CD8-positive, alpha-beta memory T cell (primary cell): ENCODE measurements around the gene EPHA6. TPM values are rescaled to one million over a fixed set of nuclear protein-coding genes. Genes with fewer than 3 reads are reported as not detected.
"Not testable (repeated sequence)": the region's sequence is repeated elsewhere in the genome, so short reads cannot be mapped to it uniquely, and the experiment has no call there.

Experiments
- CTCF ChIA-PET: fragments of 350-600 bp; sonication (Branson Sonifier 250); formaldehyde crosslinking; loops from one replicate; lab custom pipeline; 2021; ENCODE audit warnings: antibody characterized with exemption; lab: Charles Lee
- POLR2A ChIA-PET: fragments of 350-600 bp; sonication (Branson Sonifier 250); formaldehyde crosslinking; loops from one replicate; lab custom pipeline; 2021; ENCODE audit warnings: antibody characterized with exemption; lab: Charles Lee
- DNase-seq, 5 donors: peaks; one replicate each; pipeline versions ENCODE4 v3.0.0 to v3.0.0-alpha.2; 2020 to 2022; ENCODE audit warnings: mixed read lengths in 1 of 5
- H3K27ac ChIP-seq: one replicate; pipeline ENCODE4 v1.7.0; 2013; ENCODE audit warnings: low read depth, mild to moderate bottlenecking, low read length, moderate library complexity
- H3K27me3 ChIP-seq: 2 replicates; pipeline ENCODE4 v1.7.0; 2013; ENCODE audit warnings: low read length, mild to moderate bottlenecking; ENCODE audit not compliant: insufficient read depth, poor library complexity, severe bottlenecking
- H3K36me3 ChIP-seq: 2 replicates; pipeline ENCODE4 v1.7.0; 2013; ENCODE audit warnings: mild to moderate bottlenecking, low read length, moderate library complexity; ENCODE audit not compliant: insufficient read depth
- H3K4me1 ChIP-seq: 2 replicates; pipeline ENCODE4 v1.7.0; 2013; ENCODE audit warnings: mild to moderate bottlenecking, low read length, moderate library complexity; ENCODE audit not compliant: insufficient read depth
- H3K4me3 ChIP-seq: 2 replicates; pipeline ENCODE4 v1.7.0; 2013; ENCODE audit warnings: mild to moderate bottlenecking, low read length
- H3K9me3 ChIP-seq: 2 replicates; pipeline ENCODE4 v1.7.0; 2013; ENCODE audit warnings: mild to moderate bottlenecking, low read length
- H3K27ac Mint-ChIP-seq, 8 donors: one replicate each; pipeline ENCODE4 v1.8.0; 2020 to 2021; ENCODE audit warnings: mixed read lengths in 8 of 8, mild to moderate bottlenecking in 6 of 8, inconsistent platforms in 3 of 8, moderate library complexity in 3 of 8
- H3K27me3 Mint-ChIP-seq, 2 donors: one replicate each; pipeline ENCODE4 v1.8.0; 2020 to 2021; ENCODE audit warnings: mixed read lengths in 2 of 2, mild to moderate bottlenecking in 1 of 2, moderate library complexity in 1 of 2
- H3K36me3 Mint-ChIP-seq, 3 donors: one replicate each; pipeline ENCODE4 v1.8.0; 2020 to 2021; ENCODE audit warnings: mixed read lengths in 3 of 3, inconsistent platforms in 1 of 3, mild to moderate bottlenecking in 1 of 3
- H3K4me1 Mint-ChIP-seq, 3 donors: one replicate each; pipeline ENCODE4 v1.8.0; 2020 to 2021; ENCODE audit warnings: mixed read lengths in 3 of 3, inconsistent platforms in 1 of 3, mild to moderate bottlenecking in 1 of 3
- H3K4me3 Mint-ChIP-seq, 7 donors: one replicate each; pipeline ENCODE4 v1.8.0; 2020 to 2021; ENCODE audit warnings: mixed read lengths in 7 of 7, mild to moderate bottlenecking in 6 of 7, moderate library complexity in 4 of 7, inconsistent platforms in 2 of 7
- H3K9me3 Mint-ChIP-seq, 5 donors: one replicate each; pipeline ENCODE4 v1.8.0; 2020 to 2022; ENCODE audit warnings: mixed read lengths in 5 of 5, mild to moderate bottlenecking in 3 of 5, moderate library complexity in 2 of 5, inconsistent platforms in 1 of 5
- polyA plus RNA-seq: library from polyadenylated mRNA; unstranded; fragments of 300-500 nt; fragmentation: Illumina TruSeq; gene quantifications from one replicate; pipeline ENCODE4 v1.2.3, GENCODE V29; 2021
- total RNA-seq, 2 experiments: library from RNA; stranded (reverse); gene quantifications; one replicate each; pipeline ENCODE4 v1.2.3, GENCODE V29; 2021

The EPHA6 gene
- total and polyA plus RNA-seq, 3 experiments from 2014 or later: not detected

DNA sequence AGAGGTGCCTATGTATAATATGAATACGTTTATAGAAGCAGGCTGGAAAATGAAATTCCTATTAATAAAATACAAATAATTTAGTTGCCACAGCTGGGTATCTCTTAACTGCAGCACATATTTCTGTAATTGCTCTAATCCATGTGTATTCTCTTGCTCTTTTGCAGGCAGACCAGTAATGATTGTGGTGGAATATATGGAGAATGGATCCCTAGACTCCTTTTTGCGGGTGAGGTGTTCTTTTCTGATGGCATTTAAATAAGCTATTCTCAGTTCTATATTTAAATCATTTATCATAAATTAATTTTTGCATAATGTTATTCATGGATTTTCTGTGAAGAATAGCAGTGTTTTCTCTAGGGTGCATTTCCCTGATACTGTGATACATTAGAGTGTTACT lies 796.2 kb downstream of the EPHA6 start:
- Mint-ChIP-seq H3K4me1 (no peaks in the 10 kb centered on the region), H3K27ac (no peak overlapping the region), H3K9me3 (peaks cover 2 to 6% (median 2%) of the 10 kb centered on the region in 5 donors), H3K36me3 (no peaks in the 10 kb centered on the region), H3K27me3 (no peaks in the 10 kb centered on the region), H3K4me3 (no peak overlapping the region)
- Histone ChIP-seq H3K27ac (no peak overlapping the region), H3K36me3 (no peaks in the 10 kb centered on the region), H3K4me1 (no peaks in the 10 kb centered on the region), H3K9me3 (no peaks in the 10 kb centered on the region), H3K27me3 (no peaks in the 10 kb centered on the region), H3K4me3 (no peak overlapping the region)
- no peak for DNase-seq
- CTCF ChIA-PET: no interaction called here
- POLR2A ChIA-PET: no interaction called here

DNA sequence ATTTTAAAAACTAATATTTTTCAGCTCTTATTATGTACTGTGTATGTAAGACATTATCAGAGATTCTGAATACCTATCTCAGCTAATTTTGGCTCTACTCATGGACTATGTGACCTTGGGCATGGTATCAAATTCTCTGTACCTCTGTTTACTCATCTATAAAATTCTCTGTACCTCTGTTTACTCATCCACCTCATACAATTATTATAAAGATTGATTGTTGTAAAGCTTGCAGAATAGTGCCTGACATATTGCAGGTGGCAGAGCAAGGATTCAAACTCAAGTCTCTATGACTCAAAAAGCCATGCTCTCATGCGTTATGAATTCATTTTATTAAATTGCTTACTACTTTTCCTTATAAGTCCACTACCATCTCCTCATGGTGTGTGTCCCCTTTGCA lies 798.2 kb downstream of the EPHA6 start:
- Mint-ChIP-seq H3K4me3 (no peak overlapping the region), H3K27me3 (no peaks in the 10 kb centered on the region), H3K4me1 (no peaks in the 10 kb centered on the region), H3K9me3 (peaks cover 2 to 9% (median 4%) of the 10 kb centered on the region in 5 donors), H3K36me3 (no peaks in the 10 kb centered on the region), H3K27ac (no peak overlapping the region)
- DNase-seq: no peak
- ChIA-PET CTCF (no interaction called here), POLR2A (no interaction called here)
- H3K27me3 ChIP-seq: no peaks in the 10 kb centered on the region
- H3K9me3 ChIP-seq: no peaks in the 10 kb centered on the region
- no peaks in the 10 kb centered on the region for H3K4me1 ChIP-seq
- H3K4me3 ChIP-seq: no peak overlapping the region
- no peaks in the 10 kb centered on the region for H3K36me3 ChIP-seq
- H3K27ac ChIP-seq: no peak overlapping the region

DNA sequence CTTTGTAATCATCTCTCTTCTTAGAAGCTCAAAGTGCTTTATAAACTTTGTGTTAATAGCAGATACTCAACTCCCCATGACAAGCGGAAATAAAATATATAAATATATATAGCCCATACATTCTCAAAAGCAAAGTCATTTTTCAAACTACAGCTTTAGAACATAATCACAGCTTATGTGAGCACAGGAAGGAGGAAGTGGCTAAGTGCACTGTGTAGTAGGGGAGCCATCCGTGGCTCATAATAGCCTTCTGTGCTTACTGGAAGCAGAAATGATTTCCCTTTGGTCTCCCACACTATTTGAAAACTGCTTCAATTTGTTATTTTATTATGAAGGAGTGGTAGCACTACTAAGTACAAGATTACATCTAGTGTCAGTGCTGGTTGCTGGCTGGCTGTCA lies 798.7 kb downstream of the EPHA6 start:
- no peaks in the 10 kb centered on the region for H3K4me1 Mint-ChIP-seq

DNA sequence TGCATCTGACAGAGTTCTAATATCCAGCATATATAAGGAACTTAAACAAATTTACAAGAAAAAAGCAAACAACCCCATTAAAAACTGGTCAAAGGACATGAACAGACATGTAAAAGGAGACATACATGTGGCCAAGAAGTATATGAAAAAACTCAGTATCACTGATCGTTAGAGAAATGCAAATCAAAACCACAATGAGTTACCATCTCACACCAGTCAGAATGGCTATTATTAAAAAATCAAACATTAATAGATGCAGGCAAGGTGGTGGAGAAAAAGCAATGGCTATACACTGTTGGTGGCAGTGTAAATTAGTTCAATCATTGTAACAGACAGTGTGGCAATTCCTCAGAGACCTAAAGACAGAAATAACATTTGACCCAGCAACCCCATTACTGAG lies 806.1 kb downstream of the EPHA6 start:
- H3K9me3 ChIP-seq, H3K27ac Mint-ChIP-seq, H3K4me3 Mint-ChIP-seq, H3K36me3 Mint-ChIP-seq, H3K27me3 ChIP-seq, H3K27me3 Mint-ChIP-seq, H3K36me3 ChIP-seq, H3K4me1 ChIP-seq, CTCF ChIA-PET, DNase-seq, H3K4me1 Mint-ChIP-seq, H3K4me3 ChIP-seq, POLR2A ChIA-PET, H3K27ac ChIP-seq: not testable (repeated sequence)
- H3K9me3 Mint-ChIP-seq: peaks cover 0 to 12% (median 7%) of the 10 kb centered on the region in 5 donors

More for the DNA sequence above, 798.7 kb downstream of the EPHA6 start:
- Histone ChIP-seq H3K27ac (no peak overlapping the region), H3K4me3 (no peak overlapping the region), H3K27me3 (no peaks in the 10 kb centered on the region), H3K9me3 (no peaks in the 10 kb centered on the region), H3K4me1 (no peaks in the 10 kb centered on the region), H3K36me3 (no peaks in the 10 kb centered on the region)
- Mint-ChIP-seq H3K9me3 (peaks cover 2 to 10% (median 6%) of the 10 kb centered on the region in 5 donors), H3K27me3 (no peaks in the 10 kb centered on the region), H3K36me3 (no peaks in the 10 kb centered on the region), H3K27ac (no peak overlapping the region), H3K4me3 (no peak overlapping the region)
- ChIA-PET POLR2A (no interaction called here), CTCF (no interaction called here)
- no peak for DNase-seq

DNA sequence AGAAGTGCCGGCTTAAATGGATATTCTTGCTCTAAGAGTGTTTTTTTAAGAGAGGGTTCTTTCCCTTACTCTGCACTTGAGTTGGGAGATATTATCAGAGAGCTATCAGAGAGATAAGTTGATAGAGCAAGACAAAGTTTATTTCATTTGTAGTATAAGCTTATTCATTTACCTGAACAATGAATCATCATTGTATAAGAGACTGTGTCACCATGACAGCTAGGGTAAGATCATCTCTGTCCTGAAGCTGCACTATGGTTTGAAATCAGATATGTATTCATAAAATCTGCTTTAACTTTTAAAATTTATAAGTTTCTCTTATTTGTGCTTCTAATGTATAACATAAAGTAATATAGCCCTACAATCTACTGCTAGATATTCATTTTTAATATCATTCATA lies 822.1 kb downstream of the EPHA6 start:
- POLR2A ChIA-PET: no interaction called here
- H3K4me3 ChIP-seq: no peak overlapping the region
- Mint-ChIP-seq H3K36me3 (no peaks in the 10 kb centered on the region), H3K27ac (no peak overlapping the region), H3K4me1 (no peaks in the 10 kb centered on the region), H3K27me3 (peaks cover 0 to 2% of the 10 kb centered on the region in 2 donors), H3K9me3 (peaks cover 0 to 3% (median 2%) of the 10 kb centered on the region in 5 donors), H3K4me3 (no peak overlapping the region)
- no peaks in the 10 kb centered on the region for H3K4me1 ChIP-seq
- CTCF ChIA-PET: no interaction called here
- no peaks in the 10 kb centered on the region for H3K9me3 ChIP-seq
- H3K27ac ChIP-seq: no peak overlapping the region
- H3K27me3 ChIP-seq: no peaks in the 10 kb centered on the region
- no peak for DNase-seq
- no peaks in the 10 kb centered on the region for H3K36me3 ChIP-seq

DNA sequence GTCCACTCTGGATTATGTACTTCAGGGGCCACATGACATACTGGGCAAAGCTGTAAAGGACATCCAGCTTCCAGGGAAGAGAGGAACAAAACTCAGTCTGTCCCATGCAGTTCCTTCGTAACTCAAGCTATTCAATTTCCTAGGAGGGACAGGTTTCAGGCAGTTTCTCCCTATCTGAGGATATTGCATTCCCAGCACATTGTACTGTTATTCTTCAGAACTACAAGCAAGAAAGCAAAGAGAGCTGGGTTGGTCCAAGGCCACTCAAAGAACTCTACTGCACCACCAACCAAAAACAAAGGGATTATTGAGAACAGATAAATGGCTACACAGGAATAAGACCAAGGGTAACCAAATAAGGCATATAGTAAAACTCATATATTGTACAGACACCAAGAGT lies 832.5 kb downstream of the EPHA6 start:
- POLR2A ChIA-PET: no interaction called here
- Mint-ChIP-seq H3K36me3 (no peaks in the 10 kb centered on the region), H3K9me3 (peaks cover 0 to 4% (median 0%) of the 10 kb centered on the region in 5 donors), H3K27me3 (no peaks in the 10 kb centered on the region), H3K4me1 (no peaks in the 10 kb centered on the region), H3K27ac (no peak overlapping the region), H3K4me3 (no peak overlapping the region)
- Histone ChIP-seq H3K36me3 (no peaks in the 10 kb centered on the region), H3K27me3 (no peaks in the 10 kb centered on the region), H3K4me1 (no peaks in the 10 kb centered on the region), H3K4me3 (no peak overlapping the region), H3K9me3 (no peaks in the 10 kb centered on the region), H3K27ac (no peak overlapping the region)
- DNase-seq: no peak
- CTCF ChIA-PET: no interaction called here

DNA sequence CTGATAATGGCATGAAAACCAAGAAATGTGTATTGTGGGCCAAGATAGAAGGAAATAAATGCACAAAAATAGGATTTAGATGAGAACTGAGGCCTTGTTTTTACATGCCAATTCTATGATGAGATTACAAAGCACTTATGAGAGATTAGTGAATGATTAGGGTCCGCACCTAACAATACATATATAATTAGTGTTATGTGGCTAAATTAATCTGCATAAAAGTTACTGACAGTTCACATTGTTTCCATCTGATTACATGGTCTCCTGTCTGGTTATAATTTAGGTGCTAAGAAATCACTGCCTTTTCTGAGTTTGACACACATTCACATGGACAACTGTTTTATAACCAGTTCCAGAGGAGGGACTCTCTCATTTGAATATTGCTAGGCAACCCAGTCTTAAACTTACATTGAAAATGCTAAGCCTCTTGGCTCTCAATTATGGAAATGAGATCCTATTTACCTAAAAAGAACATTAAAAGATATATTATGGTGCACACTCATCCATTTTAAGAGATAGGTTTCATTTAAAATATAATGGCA lies 833.1 kb downstream of the EPHA6 start:
- Histone ChIP-seq H3K27ac (no peak overlapping the region), H3K4me1 (no peaks in the 10 kb centered on the region), H3K4me3 (no peak overlapping the region), H3K36me3 (no peaks in the 10 kb centered on the region), H3K27me3 (no peaks in the 10 kb centered on the region), H3K9me3 (no peaks in the 10 kb centered on the region)
- Mint-ChIP-seq H3K27ac (no peak overlapping the region), H3K36me3 (no peaks in the 10 kb centered on the region), H3K27me3 (no peaks in the 10 kb centered on the region), H3K4me1 (no peaks in the 10 kb centered on the region), H3K4me3 (no peak overlapping the region), H3K9me3 (peaks cover 0 to 4% (median 0%) of the 10 kb centered on the region in 5 donors)
- POLR2A ChIA-PET: no interaction called here
- CTCF ChIA-PET: no interaction called here
- no peak for DNase-seq

DNA sequence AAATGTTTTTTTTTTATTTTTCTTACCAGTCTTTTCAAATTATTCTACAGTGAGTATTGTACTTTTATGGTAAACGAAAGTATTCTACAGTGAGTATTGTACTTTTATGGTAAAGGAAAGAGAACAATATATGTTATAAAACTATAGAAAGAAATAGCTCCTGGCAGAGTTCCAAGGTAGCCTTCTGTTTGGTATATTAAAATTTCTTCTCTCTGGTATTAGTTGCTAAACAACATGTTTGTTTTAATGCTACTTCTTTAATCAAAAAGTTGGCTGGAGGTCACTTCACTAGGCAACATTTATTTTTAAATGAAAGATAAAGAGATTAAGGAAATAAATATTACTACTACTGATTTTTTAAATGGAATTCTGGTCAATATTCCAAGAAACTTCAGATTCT lies 841.6 kb downstream of the EPHA6 start:
- H3K36me3 ChIP-seq: no peaks in the 10 kb centered on the region
- CTCF ChIA-PET: interaction anchor here (1.0 kb wide), 1 partner anchor 18 kb away, joined by 4 read pairs; no protein-coding TSS in a partner anchor
- POLR2A ChIA-PET: no interaction called here
- Mint-ChIP-seq H3K27me3 (peaks cover 0 to 1% of the 10 kb centered on the region in 2 donors), H3K36me3 (no peaks in the 10 kb centered on the region), H3K4me3 (no peak overlapping the region), H3K4me1 (no peaks in the 10 kb centered on the region), H3K27ac (no peak overlapping the region), H3K9me3 (no peaks in the 10 kb centered on the region)
- no peaks in the 10 kb centered on the region for H3K9me3 ChIP-seq
- H3K27ac ChIP-seq: no peak overlapping the region
- H3K4me3 ChIP-seq: no peak overlapping the region
- DNase-seq: no peak
- H3K27me3 ChIP-seq: no peaks in the 10 kb centered on the region
- no peaks in the 10 kb centered on the region for H3K4me1 ChIP-seq
